ENCODE results near the gene TTC7B.

GRCh38 chr14:90549794-90550641, 266.2 kb downstream of the TTC7B start:
- TF ChIP-seq CTCF (IDR thresholded peaks at IDR 0.05) (no peak), EZH2phosphoT487 (IDR thresholded peaks at IDR 0.05) (no peak), EZH2 (IDR thresholded peaks at IDR 0.05) (no peak)

Measured in neural progenitor cell (in vitro differentiated cells).